IMR-90 (cell line): ENCODE data around the gene FUT8. TPM values are rescaled to one million over a fixed set of nuclear protein-coding genes. Genes with fewer than 3 reads are reported as not detected.

Experiments
- ATAC-seq: fragments of 200-7000 bp; cut with Tn5 transposase; 2 replicates; pipeline ENCODE4 v1.9.1; 2020; ENCODE audit warnings: low read depth, mild to moderate bottlenecking, moderate library complexity
- BruUV-seq: library from RNA; stranded (reverse); fragments of 400-500 nt; replicated peaks from 2 replicates; lab custom pipeline; 2021; lab: Mats Ljungman, UMichigan
- CTCF ChIA-PET: fragments of 300-600 bp; formaldehyde crosslinking; extraction: SDS; loops from one replicate; lab custom pipeline; 2021; ENCODE audit warnings: antibody characterized with exemption; lab: Yijun Ruan, JAX
- POLR2A ChIA-PET: fragments of 300-600 bp; sonication (Branson Sonifier 250); formaldehyde crosslinking; loops from one replicate; lab custom pipeline; 2022; ENCODE audit warnings: antibody characterized with exemption; ENCODE audit not compliant: unreplicated experiment; lab: Charles Lee
- DNase-seq: peaks from one replicate; pipeline ENCODE4 v3.0.0; 2013
- H2AFZ ChIP-seq: replicated peaks from 2 replicates; pipeline ENCODE3; 2013; ENCODE audit warnings: low read length, mild to moderate bottlenecking; ENCODE audit not compliant: poor library complexity
- H2AK5ac ChIP-seq: 2 replicates; pipeline ENCODE4 v1.6.1; 2013; ENCODE audit warnings: low read depth, low read length, inconsistent platforms
- H2AK9ac ChIP-seq: replicated peaks from 2 replicates; pipeline ENCODE3; 2013; ENCODE audit warnings: mild to moderate bottlenecking, low read depth, low read length, moderate library complexity; ENCODE audit not compliant: poor library complexity
- H2BK120ac ChIP-seq: 2 replicates; pipeline ENCODE4 v1.6.1; 2013; ENCODE audit warnings: low read depth, low read length, inconsistent platforms
- H2BK15ac ChIP-seq: 3 replicates; pipeline ENCODE4 v1.6.1; 2013; ENCODE audit warnings: low read depth, low read length, inconsistent platforms
- H2BK20ac ChIP-seq: 2 replicates; pipeline ENCODE4 v1.6.1; 2013; ENCODE audit warnings: low read depth, mild to moderate bottlenecking, inconsistent platforms, low read length, moderate library complexity
- H2BK5ac ChIP-seq: 2 replicates; pipeline ENCODE4 v1.6.1; 2013; ENCODE audit warnings: mild to moderate bottlenecking, low read depth, low read length, inconsistent platforms; ENCODE audit not compliant: poor library complexity, severe bottlenecking
- H3K14ac ChIP-seq: replicated peaks from 2 replicates; pipeline ENCODE4 v1.6.1; 2013; ENCODE audit warnings: low read depth, low read length, inconsistent platforms
- H3K18ac ChIP-seq: 2 replicates; pipeline ENCODE4 v1.6.1; 2013; ENCODE audit warnings: low read depth, low read length, control low read depth
- H3K23ac ChIP-seq: 2 replicates; pipeline ENCODE4 v1.6.1; 2013; ENCODE audit warnings: low read depth, low read length, inconsistent platforms
- H3K27ac ChIP-seq: 2 replicates; pipeline ENCODE4 v1.5.1; 2013; ENCODE audit warnings: mild to moderate bottlenecking, control low read depth, low read length; ENCODE audit not compliant: insufficient read depth
- H3K27me3 ChIP-seq: 2 replicates; pipeline ENCODE4 v1.6.1; 2013; ENCODE audit warnings: low read length; ENCODE audit not compliant: control insufficient read depth, insufficient read depth
- H3K36me3 ChIP-seq: 2 replicates; pipeline ENCODE4 v1.6.1; 2013; ENCODE audit warnings: low read length, mixed read lengths; ENCODE audit not compliant: control insufficient read depth, insufficient read depth
- H3K4ac ChIP-seq: 2 replicates; pipeline ENCODE4 v1.6.1; 2013; ENCODE audit warnings: low read depth, low read length, inconsistent platforms
- H3K4me1 ChIP-seq: 2 replicates; pipeline ENCODE4 v1.6.1; 2013; ENCODE audit warnings: low read length, mixed read lengths; ENCODE audit not compliant: control insufficient read depth, insufficient read depth
- H3K4me2 ChIP-seq: 2 replicates; pipeline ENCODE4 v1.6.1; 2013; ENCODE audit warnings: low read depth, mild to moderate bottlenecking, control low read depth, low read length, moderate library complexity
- H3K4me3 ChIP-seq: 2 replicates; pipeline ENCODE4 v1.5.1; 2013; ENCODE audit warnings: low read depth, mild to moderate bottlenecking, control low read depth, low read length, moderate library complexity; ENCODE audit not compliant: insufficient read depth
- H3K56ac ChIP-seq: 2 replicates; pipeline ENCODE4 v1.6.1; 2013; ENCODE audit warnings: low read length, inconsistent platforms; ENCODE audit not compliant: insufficient read depth; ENCODE audit errors: extremely low read depth
- H3K79me1 ChIP-seq, 2 experiments: 2 replicates each; pipeline ENCODE4 v1.6.1; 2013; ENCODE audit warnings: low read length in 2 of 2, inconsistent platforms in 1 of 2, low read depth in 1 of 2
- H3K9ac ChIP-seq: 2 replicates; pipeline ENCODE4 v1.6.1; 2013; ENCODE audit warnings: low read depth, low read length, control low read depth
- H3K9me1 ChIP-seq: 2 replicates; pipeline ENCODE4 v1.6.1; 2013; ENCODE audit warnings: low read length, inconsistent platforms; ENCODE audit not compliant: insufficient read depth
- H3K9me3 ChIP-seq: 2 replicates; pipeline ENCODE4 v1.6.1; 2013; ENCODE audit warnings: low read length; ENCODE audit not compliant: control insufficient read depth, insufficient read depth
- H4K20me1 ChIP-seq: 2 replicates; pipeline ENCODE4 v1.6.1; 2013; ENCODE audit warnings: low read length, inconsistent platforms; ENCODE audit not compliant: insufficient read depth
- H4K5ac ChIP-seq: 2 replicates; pipeline ENCODE4 v1.6.1; 2013; ENCODE audit warnings: mild to moderate bottlenecking, low read depth, low read length, control low read depth
- H4K8ac ChIP-seq, 2 experiments: 2 replicates each; pipeline ENCODE4 v1.6.1; 2013; ENCODE audit warnings: low read depth in 2 of 2, low read length in 2 of 2, control low read depth in 1 of 2, inconsistent platforms in 1 of 2
- H4K91ac ChIP-seq: 2 replicates; pipeline ENCODE4 v1.6.1; 2013; ENCODE audit warnings: low read depth, low read length, inconsistent platforms; ENCODE audit not compliant: insufficient read depth
- BHLHE40 ChIP-seq: fragments of 150-350 bp; IDR thresholded peaks from 2 replicates; pipeline ENCODE4 v1.6.1; 2016; ENCODE audit warnings: mild to moderate bottlenecking, low read depth, low read length
- CHD1 ChIP-seq: IDR thresholded peaks from 2 replicates; pipeline ENCODE4 v1.6.1; 2012; ENCODE audit warnings: low read depth, low read length, improper control_type of control experiment
- CTCF ChIP-seq: conservative IDR thresholded peaks from 2 replicates; pipeline ENCODE4 v1.5.1; 2012; ENCODE audit warnings: mild to moderate bottlenecking, low read depth, low read length, improper control_type of control experiment
- ELK1 ChIP-seq: fragments of 150-350 bp; IDR thresholded peaks from 2 replicates; pipeline ENCODE4 v1.6.1; 2016; ENCODE audit warnings: low read depth, mild to moderate bottlenecking, low read length, moderate library complexity, borderline replicate concordance
- FOS ChIP-seq: fragments of 150-350 bp; IDR thresholded peaks from 2 replicates; pipeline ENCODE4 v1.6.1; 2016; ENCODE audit warnings: low read depth, low read length
- MAFK ChIP-seq: IDR thresholded peaks from 2 replicates; pipeline ENCODE4 v1.6.1; 2012; ENCODE audit warnings: low read depth, low read length, improper control_type of control experiment
- MAZ ChIP-seq: IDR thresholded peaks from 2 replicates; pipeline ENCODE4 v1.6.1; 2012; ENCODE audit warnings: low read depth, mild to moderate bottlenecking, low read length, improper control_type of control experiment, moderate library complexity, borderline replicate concordance
- MXI1 ChIP-seq: IDR thresholded peaks from 2 replicates; pipeline ENCODE4 v1.6.1; 2012; ENCODE audit warnings: low read depth, mild to moderate bottlenecking, low read length, moderate library complexity, borderline replicate concordance
- NFE2L2 ChIP-seq: fragments of 150-350 bp; IDR thresholded peaks from 2 replicates; pipeline ENCODE4 v1.6.1; 2016; ENCODE audit warnings: low read depth, mild to moderate bottlenecking, low read length
- POLR2A ChIP-seq: IDR thresholded peaks from 2 replicates; pipeline ENCODE4 v1.6.1; 2012; ENCODE audit warnings: mild to moderate bottlenecking, low read depth, low read length
- RAD21 ChIP-seq: IDR thresholded peaks from 2 replicates; pipeline ENCODE4 v1.6.1; 2012; ENCODE audit warnings: low read length, improper control_type of control experiment
- RCOR1 ChIP-seq: IDR thresholded peaks from 2 replicates; pipeline ENCODE4 v1.6.1; 2012; ENCODE audit warnings: mild to moderate bottlenecking, low read length, improper control_type of control experiment; ENCODE audit not compliant: insufficient replicate concordance
- RFX5 ChIP-seq: IDR thresholded peaks from 2 replicates; pipeline ENCODE4 v1.8.0; 2012; ENCODE audit warnings: low read depth, mild to moderate bottlenecking, low read length, moderate library complexity
- SMC3 ChIP-seq: fragments of 150-350 bp; IDR thresholded peaks from 2 replicates; pipeline ENCODE4 v1.6.1; 2016; ENCODE audit warnings: low read depth, mild to moderate bottlenecking, antibody characterized with exemption, low read length, moderate library complexity
- USF2 ChIP-seq: fragments of 150-350 bp; IDR thresholded peaks from 2 replicates; pipeline ENCODE4 v1.6.1; 2017; ENCODE audit warnings: mild to moderate bottlenecking, antibody characterized with exemption, low read length, low read depth
- WGBS, 2 experiments: methylation state at CpG; one replicate each; pipeline versions ENCODE4 v1.1.5 to v1.1.7; 2013; ENCODE audit warnings: missing lambda C conversion rate in 2 of 2; ENCODE audit not compliant: insufficient read length in 1 of 2; ENCODE audit errors: extremely low coverage in 2 of 2; 5-methylcytosine and 5-hydroxymethylcytosine counted together
- dilution Hi-C: fragments of 300-500 bp; cut with HindIII; formaldehyde crosslinking; loops from one replicate; pipeline ENCODE4 v1.14.3; 2018; ENCODE audit warnings: low sequenced_read_pairs; ENCODE audit not compliant: unreplicated experiment
- in situ Hi-C: fragments of 300-500 bp; cut with MboI; formaldehyde crosslinking; loops from 3 replicates; pipeline ENCODE4 v1.14.3; 2019; ENCODE audit warnings: low sequenced_read_pairs, inconsistent platforms, mixed read lengths
- intact Hi-C: fragments of 100-400 bp; cut with micrococcal nuclease; formaldehyde crosslinking; loops from 2 replicates; pipeline ENCODE4 v1.10.0; 2022
- polyA plus RNA-seq, 3 experiments: library from polyadenylated mRNA; depleted of rRNA; stranded (reverse); fragments of >200 nt; gene quantifications; 2 replicates each; pipeline ENCODE4 v1.2.3, GENCODE V29; 2012; ENCODE audit warnings: low replicate concordance in 1 of 3
- total RNA-seq: library from RNA; depleted of rRNA; stranded (reverse); fragments of >200 nt; gene quantifications from 2 replicates; pipeline ENCODE4 v1.2.3, GENCODE V29; 2012

Gene FUT8
- total and polyA plus RNA-seq, 2 of the 4 experiments (the other 2 are of a cell fraction): 15.6 to 72.9 TPM

- Histone ChIP-seq H3K56ac (no peak overlapping the region), H2BK120ac (no peak overlapping the region), H4K5ac (no peak overlapping the region), H2BK15ac (no peak overlapping the region), H4K20me1 (no peaks in the 10 kb centered on the region), H2AFZ (no peak overlapping the region), H2BK5ac (no peak overlapping the region), H3K4ac (no peak overlapping the region), H3K9ac (no peak overlapping the region), H3K27me3 (no peaks in the 10 kb centered on the region), H3K4me3 (no peak overlapping the region), H3K79me1 (peaks cover 3 to 15% of the 10 kb centered on the region in 2 experiments; a peak in 3 of 4 replicates), H3K36me3 (no peaks in the 10 kb centered on the region), H4K8ac (no peak overlapping the region), H3K9me1 (no peaks in the 10 kb centered on the region), H3K9me3 (no peaks in the 10 kb centered on the region), H3K27ac (no peak overlapping the region), H3K23ac (no peak overlapping the region), H2AK5ac (no peak overlapping the region), H3K14ac (no peak overlapping the region), H2BK20ac (no peak overlapping the region), H3K4me1 (no peaks in the 10 kb centered on the region; the same call in 1 of the 2 replicates), H3K4me2 (no peak overlapping the region), H2AK9ac (no peak overlapping the region), H3K18ac (no peak overlapping the region), H4K91ac (no peak overlapping the region)
- peak; percentile 10 for DNase-seq
- ChIA-PET CTCF (interaction anchor here (0.5 to 1.4 kb wide), 4 partner anchors 9 to 1172 kb away, joined by 3 to 5 read pairs (median 4); no protein-coding TSS in a partner anchor), POLR2A (no interaction called here)
- 100% methylated on average over 1 of the region's 1 CpG; no CpG with 5 or more reads in 1 of the 2 experiments for WGBS, 2 experiments
- ATAC-seq: peak; percentile 46; the same call in 1 of the 2 replicates
- no TSS peak for BruUV-seq
- TF ChIP-seq MAFK: no peak
- TF ChIP-seq MAZ: no peak
- TF ChIP-seq CHD1: no peak
- no peak for TF ChIP-seq NFE2L2
- no peak for TF ChIP-seq RFX5
- no peak for TF ChIP-seq MXI1
- TF ChIP-seq FOS: no peak
- TF ChIP-seq RAD21: no peak
- no peak for TF ChIP-seq BHLHE40
- no peak for TF ChIP-seq SMC3
- TF ChIP-seq POLR2A: no peak
- TF ChIP-seq CTCF: no peak
- TF ChIP-seq RCOR1: no peak
- no peak for TF ChIP-seq ELK1
- no peak for TF ChIP-seq USF2
- in situ Hi-C loops (no loop called here), intact Hi-C loops (no loop called here), dilution Hi-C loops (no loop called here)
Measured at GRCh38 chr14:65478596-65478995, 66.1 kb downstream of the FUT8 start.
